ENCODE data around the gene CACNA1C.
A peak's percentile ranks its signal among the peaks of the same experiment; 100 is the strongest.

Gene CACNA1C

GRCh38 chr12:2328661-2329060 is 275.9 kb downstream of the CACNA1C start:
- no peak for DNase-seq

GRCh38 chr12:2329661-2330210 is 276.9 kb downstream of the CACNA1C start:
- peak; percentile 29 for DNase-seq

GRCh38 chr12:2332236-2332635 is 279.4 kb downstream of the CACNA1C start:
- DNase-seq: no peak

- no peak for DNase-seq
Measured at GRCh38 chr12:2332947-2333346, 280.2 kb downstream of the CACNA1C start.

GRCh38 chr12:2333491-2334195 is 280.9 kb downstream of the CACNA1C start:
- DNase-seq: no peak

GRCh38 chr12:2334271-2334670 is 281.5 kb downstream of the CACNA1C start:
- DNase-seq: no peak

GRCh38 chr12:2334689-2335088 is 281.9 kb downstream of the CACNA1C start:
- DNase-seq: no peak

GRCh38 chr12:2335109-2335508 is 282.3 kb downstream of the CACNA1C start:
- DNase-seq: no peak

GRCh38 chr12:2335513-2335912 is 282.7 kb downstream of the CACNA1C start:
- no peak for DNase-seq

- no peak for DNase-seq
Measured at GRCh38 chr12:2335916-2336315, 283.1 kb downstream of the CACNA1C start.

GRCh38 chr12:2336409-2336829 is 283.6 kb downstream of the CACNA1C start:
- no peak for DNase-seq

GRCh38 chr12:2337031-2338010 is 284.5 kb downstream of the CACNA1C start:
- DNase-seq: no peak

- no peak for DNase-seq
Measured at GRCh38 chr12:2338381-2338780, 285.6 kb downstream of the CACNA1C start.

GRCh38 chr12:2338991-2339431 is 286.2 kb downstream of the CACNA1C start:
- no peak for DNase-seq

GRCh38 chr12:2341051-2341751 is 288.4 kb downstream of the CACNA1C start:
- DNase-seq: no peak

- no peak for DNase-seq
Measured at GRCh38 chr12:2341871-2342270, 289.1 kb downstream of the CACNA1C start.

GRCh38 chr12:2343681-2344080 is 290.9 kb downstream of the CACNA1C start:
- DNase-seq: no peak

GRCh38 chr12:2344476-2344875 is 291.7 kb downstream of the CACNA1C start:
- DNase-seq: no peak

GRCh38 chr12:2344885-2345284 is 292.1 kb downstream of the CACNA1C start:
- no peak for DNase-seq

- no peak for DNase-seq
Measured at GRCh38 chr12:2345902-2346301, 293.1 kb downstream of the CACNA1C start.

GRCh38 chr12:2346416-2346815 is 293.6 kb downstream of the CACNA1C start:
- DNase-seq: no peak

GRCh38 chr12:2347137-2347843 is 294.5 kb downstream of the CACNA1C start:
- DNase-seq: no peak

Measured in NCI-H524 treated with DMSO at 0.1 percent for 48 hours (cell line).